Spleen (tissue), 7 donors: ENCODE data around the gene SKIC2.
A peak's percentile ranks its signal among the peaks of the same experiment; 100 is the strongest.

ENCODE experiments used
- POLR2A ChIP-seq, 3 donors: fragments of 450-650 bp; IDR thresholded peaks; one replicate each; pipeline ENCODE4 v1.5.1; 2017; ENCODE audit warnings: antibody characterized with exemption in 3 of 3, mild to moderate bottlenecking in 1 of 3
- POLR2AphosphoS5 ChIP-seq, 3 donors: sonication (generic); formaldehyde crosslinking; IDR thresholded peaks; one replicate each; pipeline ENCODE4 v1.5.1; 2017; ENCODE audit warnings: antibody characterized with exemption in 3 of 3
- TF ChIP-seq, protein P1 (sequence below), 11 experiments: fragments of 200-600 bp in 7 of 11; fragments of 450-650 bp in 4 of 11; sonication (generic) in 4 of 11; IDR thresholded peaks in 8 of 11; conservative IDR thresholded peaks in 3 of 11; 1 replicate in 7 of 11; 2 replicates in 4 of 11; pipeline versions ENCODE4 v1.4.0 to v1.8.0; 2016 to 2021; ENCODE audit warnings: antibody characterized with exemption in 11 of 11, inconsistent platforms in 4 of 11, mild to moderate bottlenecking in 1 of 11
- donor health status: DM: no; HTN: no; CAD: no; lungs with moderate emphysema.
- donor health status: DM: no; HTN: no; CAD: no.
- donor health status: DM: no; HTN: no; CAD: no.

- TF ChIP-seq, protein P1, sequence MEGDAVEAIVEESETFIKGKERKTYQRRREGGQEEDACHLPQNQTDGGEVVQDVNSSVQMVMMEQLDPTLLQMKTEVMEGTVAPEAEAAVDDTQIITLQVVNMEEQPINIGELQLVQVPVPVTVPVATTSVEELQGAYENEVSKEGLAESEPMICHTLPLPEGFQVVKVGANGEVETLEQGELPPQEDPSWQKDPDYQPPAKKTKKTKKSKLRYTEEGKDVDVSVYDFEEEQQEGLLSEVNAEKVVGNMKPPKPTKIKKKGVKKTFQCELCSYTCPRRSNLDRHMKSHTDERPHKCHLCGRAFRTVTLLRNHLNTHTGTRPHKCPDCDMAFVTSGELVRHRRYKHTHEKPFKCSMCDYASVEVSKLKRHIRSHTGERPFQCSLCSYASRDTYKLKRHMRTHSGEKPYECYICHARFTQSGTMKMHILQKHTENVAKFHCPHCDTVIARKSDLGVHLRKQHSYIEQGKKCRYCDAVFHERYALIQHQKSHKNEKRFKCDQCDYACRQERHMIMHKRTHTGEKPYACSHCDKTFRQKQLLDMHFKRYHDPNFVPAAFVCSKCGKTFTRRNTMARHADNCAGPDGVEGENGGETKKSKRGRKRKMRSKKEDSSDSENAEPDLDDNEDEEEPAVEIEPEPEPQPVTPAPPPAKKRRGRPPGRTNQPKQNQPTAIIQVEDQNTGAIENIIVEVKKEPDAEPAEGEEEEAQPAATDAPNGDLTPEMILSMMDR (IDR thresholded peaks at IDR 0.05 in 8 of 11, conservative IDR thresholded peaks at IDR 0.05 in 3 of 11): no peak
- no peak for TF ChIP-seq POLR2A (IDR thresholded peaks at IDR 0.05)
- TF ChIP-seq POLR2AphosphoS5 (IDR thresholded peaks at IDR 0.05): peak in 1 of 3 donors; percentile 5
Observed at GRCh38 chr6:31969712-31970603, 11.0 kb downstream of the SKIC2 start.
